Parathyroid adenoma (tissue), 2 donors: ENCODE data around the gene WBP1L.
A peak's percentile ranks its signal among the peaks of the same experiment; 100 is the strongest.

Experiments used
- H2AFZ ChIP-seq: fragments of 300-600 bp; sonication (generic); one replicate; pipeline ENCODE4 v1.7.0; 2017; ENCODE audit warnings: antibody characterized with exemption, mild to moderate bottlenecking
- H3K27ac ChIP-seq: fragments of 300-600 bp; sonication (generic); one replicate; pipeline ENCODE4 v1.7.0; 2017
- H3K27me3 ChIP-seq: fragments of 300-600 bp; sonication (generic); one replicate; pipeline ENCODE4 v1.7.0; 2017; ENCODE audit warnings: low read length; ENCODE audit not compliant: control insufficient read depth, insufficient read depth
- H3K36me3 ChIP-seq: fragments of 300-600 bp; sonication (generic); one replicate; pipeline ENCODE4 v1.7.0; 2017; ENCODE audit warnings: low read length; ENCODE audit not compliant: control insufficient read depth, insufficient read depth
- H3K4me1 ChIP-seq: fragments of 300-600 bp; sonication (generic); one replicate; pipeline ENCODE4 v1.7.0; 2017; ENCODE audit warnings: control low read depth
- H3K4me2 ChIP-seq: fragments of 300-600 bp; sonication (generic); one replicate; pipeline ENCODE4 v1.7.0; 2017; ENCODE audit warnings: low read length
- H3K4me3 ChIP-seq: fragments of 300-600 bp; sonication (generic); one replicate; pipeline ENCODE4 v1.7.0; 2017; ENCODE audit warnings: low read depth, low read length
- H3K79me2 ChIP-seq: fragments of 300-600 bp; sonication (generic); one replicate; pipeline ENCODE4 v1.7.0; 2017; ENCODE audit warnings: control low read depth
- H3K9ac ChIP-seq: fragments of 300-600 bp; sonication (generic); one replicate; pipeline ENCODE4 v1.7.0; 2017; ENCODE audit warnings: mild to moderate bottlenecking
- H3K9me3 ChIP-seq: fragments of 300-600 bp; sonication (generic); one replicate; pipeline ENCODE4 v1.7.0; 2017; ENCODE audit warnings: low read length; ENCODE audit not compliant: control insufficient read depth
- TF ChIP-seq, protein P1 (sequence below): fragments of 300-600 bp; sonication (generic); IDR thresholded peaks from one replicate; pipeline ENCODE4 v1.7.0; 2017; ENCODE audit warnings: antibody characterized with exemption, mild to moderate bottlenecking
- donor health status: primary hyperparathyroidism.

WBP1L gene

GRCh38 chr10:102759497-102760210, 15.9 kb downstream of the WBP1L start:
- TF ChIP-seq, protein P1, sequence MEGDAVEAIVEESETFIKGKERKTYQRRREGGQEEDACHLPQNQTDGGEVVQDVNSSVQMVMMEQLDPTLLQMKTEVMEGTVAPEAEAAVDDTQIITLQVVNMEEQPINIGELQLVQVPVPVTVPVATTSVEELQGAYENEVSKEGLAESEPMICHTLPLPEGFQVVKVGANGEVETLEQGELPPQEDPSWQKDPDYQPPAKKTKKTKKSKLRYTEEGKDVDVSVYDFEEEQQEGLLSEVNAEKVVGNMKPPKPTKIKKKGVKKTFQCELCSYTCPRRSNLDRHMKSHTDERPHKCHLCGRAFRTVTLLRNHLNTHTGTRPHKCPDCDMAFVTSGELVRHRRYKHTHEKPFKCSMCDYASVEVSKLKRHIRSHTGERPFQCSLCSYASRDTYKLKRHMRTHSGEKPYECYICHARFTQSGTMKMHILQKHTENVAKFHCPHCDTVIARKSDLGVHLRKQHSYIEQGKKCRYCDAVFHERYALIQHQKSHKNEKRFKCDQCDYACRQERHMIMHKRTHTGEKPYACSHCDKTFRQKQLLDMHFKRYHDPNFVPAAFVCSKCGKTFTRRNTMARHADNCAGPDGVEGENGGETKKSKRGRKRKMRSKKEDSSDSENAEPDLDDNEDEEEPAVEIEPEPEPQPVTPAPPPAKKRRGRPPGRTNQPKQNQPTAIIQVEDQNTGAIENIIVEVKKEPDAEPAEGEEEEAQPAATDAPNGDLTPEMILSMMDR = no peak
- no peak overlapping the region for H3K4me2 ChIP-seq
- H3K4me3 ChIP-seq = no peak overlapping the region

DNA sequence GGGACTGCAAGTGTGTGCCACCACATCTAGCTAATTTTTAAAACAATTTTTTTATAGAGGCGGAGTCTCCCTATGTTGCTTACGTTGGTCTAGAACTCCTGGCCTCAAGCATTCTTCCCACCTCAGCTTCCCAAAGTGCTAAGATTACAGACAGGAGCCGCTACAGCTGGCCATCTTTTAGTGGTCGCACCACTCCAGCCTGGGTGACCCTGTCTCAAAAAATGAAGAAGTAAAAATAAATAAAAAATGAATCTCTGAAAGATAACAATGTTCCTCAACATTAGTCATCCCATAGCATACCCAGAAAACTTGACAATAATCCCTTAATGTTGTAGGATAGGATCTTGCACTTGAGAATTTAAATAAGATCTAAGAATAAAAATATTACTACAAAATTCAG, 18.2 kb downstream of the WBP1L start:
- Histone ChIP-seq H3K27me3 (no peaks in the 10 kb centered on the region), H3K4me2 (no peak overlapping the region), H3K79me2 (peaks cover 58% of the 10 kb centered on the region), H2AFZ (no peak overlapping the region), H3K4me3 (no peak overlapping the region), H3K36me3 (no peaks in the 10 kb centered on the region), H3K9ac (no peak overlapping the region), H3K9me3 (no peaks in the 10 kb centered on the region), H3K4me1 (peaks cover 54% of the 10 kb centered on the region), H3K27ac (no peak overlapping the region)
- TF ChIP-seq, protein P1 = no peak

More at GRCh38 chr10:102759497-102760210, 15.9 kb downstream of the WBP1L start:
- H3K36me3 ChIP-seq = no peaks in the 10 kb centered on the region
- peaks cover 64% of the 10 kb centered on the region for H3K79me2 ChIP-seq
- H3K4me1 ChIP-seq = peaks cover 36% of the 10 kb centered on the region
- H3K27ac ChIP-seq = peak overlapping the region; percentile 92
- H3K9ac ChIP-seq = no peak overlapping the region
- no peaks in the 10 kb centered on the region for H3K27me3 ChIP-seq
- H3K9me3 ChIP-seq = no peaks in the 10 kb centered on the region
- H2AFZ ChIP-seq = no peak overlapping the region

DNA sequence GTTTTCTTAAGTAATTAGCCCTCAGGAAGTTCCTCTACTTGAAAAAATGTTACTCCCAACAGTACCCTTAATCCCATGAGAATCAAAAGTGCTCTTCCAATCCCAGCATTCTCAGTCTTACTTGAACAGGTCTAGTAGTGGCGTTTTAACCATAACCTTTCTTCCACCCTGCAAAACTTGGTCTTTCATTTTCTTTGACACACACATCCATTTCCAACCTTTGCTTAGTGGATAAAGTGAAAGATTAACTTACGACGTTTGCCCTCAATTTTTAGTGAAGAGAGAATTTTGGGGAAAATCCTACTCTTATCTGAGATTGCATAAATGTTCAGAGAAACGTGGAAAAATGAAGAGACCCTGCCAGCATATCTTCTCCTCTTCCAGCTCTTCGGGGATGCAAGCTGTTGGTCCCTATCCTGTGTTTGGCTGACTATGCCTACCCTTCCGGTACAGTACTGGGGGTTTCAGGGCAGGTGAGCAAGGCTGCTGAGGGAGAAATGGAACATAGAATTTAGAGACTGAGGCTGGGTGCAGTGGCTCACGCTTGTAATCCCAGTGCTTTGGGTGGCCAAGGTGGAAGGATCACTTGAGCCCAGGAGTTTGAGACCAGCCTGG, 18.8 kb downstream of the WBP1L start:
- TF ChIP-seq, protein P1 = no peak
- Histone ChIP-seq H3K4me1 (peaks cover 59% of the 10 kb centered on the region), H3K4me2 (no peak overlapping the region), H3K27ac (peak overlapping the region; percentile 15), H3K79me2 (peaks cover 58% of the 10 kb centered on the region), H3K9me3 (no peaks in the 10 kb centered on the region), H3K9ac (no peak overlapping the region), H3K36me3 (no peaks in the 10 kb centered on the region), H3K27me3 (no peaks in the 10 kb centered on the region), H2AFZ (no peak overlapping the region), H3K4me3 (no peak overlapping the region)

GRCh38 chr10:102763037-102763607, 19.4 kb downstream of the WBP1L start:
- H3K27ac ChIP-seq = peak overlapping the region; percentile 86

More at GRCh38 chr10:102763037-102763607, 19.4 kb downstream of the WBP1L start:
- Histone ChIP-seq H3K4me2 (peak overlapping the region; percentile 11), H3K79me2 (peaks cover 60% of the 10 kb centered on the region), H3K4me1 (peaks cover 60% of the 10 kb centered on the region), H3K9me3 (no peaks in the 10 kb centered on the region), H3K4me3 (no peak overlapping the region), H3K36me3 (no peaks in the 10 kb centered on the region), H3K27me3 (no peaks in the 10 kb centered on the region), H2AFZ (no peak overlapping the region), H3K9ac (no peak overlapping the region)
- TF ChIP-seq, protein P1 = no peak
